ENCODE measurements around the gene COG1. TPM values are rescaled to one million over a fixed set of nuclear protein-coding genes. Genes with fewer than 3 reads are reported as not detected.
A peak's percentile ranks its signal among the peaks of the same experiment; 100 is the strongest.

The COG1 gene
- total RNA-seq, 8 experiments from 2014 or later, result 25.7 to 44.0 (median 36.0) TPM

DNA sequence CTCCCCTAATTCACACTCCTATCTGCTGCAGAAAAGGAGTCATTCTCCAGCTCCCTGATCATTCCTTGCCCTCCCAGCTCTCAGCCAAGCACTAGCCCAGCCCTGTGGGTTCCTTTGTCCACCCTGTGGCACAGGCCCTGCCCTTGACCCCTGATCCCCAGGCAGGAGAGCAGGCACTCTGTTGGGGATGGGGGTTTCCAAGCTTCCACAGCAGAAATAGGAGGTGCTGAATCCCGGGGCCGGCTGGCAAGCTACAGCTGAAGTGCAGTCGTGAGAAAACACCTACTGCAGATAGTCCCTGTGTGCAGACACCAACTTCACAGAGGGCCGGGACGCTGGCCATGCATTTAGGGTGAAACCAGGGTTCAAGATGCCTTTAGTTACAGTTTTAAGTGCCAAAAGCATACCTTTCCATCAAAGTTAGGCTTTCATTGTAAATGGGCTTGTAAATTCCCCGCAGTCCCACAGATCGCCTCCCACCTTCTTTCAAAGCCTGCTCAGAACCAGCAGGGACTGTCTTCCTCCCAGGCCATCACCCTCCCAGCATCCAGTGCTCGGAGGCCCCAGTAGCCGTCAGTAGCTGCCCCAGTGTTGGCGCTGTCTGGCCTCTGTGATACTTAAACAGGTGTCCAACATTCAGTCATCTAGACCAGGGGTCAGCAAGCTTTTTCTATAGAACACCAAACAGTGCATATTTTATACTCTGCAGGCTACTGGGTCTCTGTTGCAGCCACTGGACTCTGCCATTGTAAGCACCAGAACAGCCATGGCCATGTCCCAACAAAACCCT lies 58.2 kb downstream of the COG1 start:
- in situ Hi-C loops (cut with MboI; ENCODE audit: low pct_unique_long_range_greater_than_20kb in 2 of 9, low sequenced_read_pairs in 9 of 9, unreplicated experiment in 9 of 9), result loop anchor here in 8 of 9 experiments (5.0 to 25.0 kb wide), 5 partner anchors 104 to 464 kb away; no protein-coding TSS in a partner anchor
- Histone ChIP-seq H3K4me3 (no peak overlapping the region), H3K27ac (no peak overlapping the region), H3K4me1 (replicated peaks in 1 of 2) (peaks cover 11 to 16% of the 10 kb centered on the region in 2 donors)
- no peak for ATAC-seq (replicated peaks in 6 of 8)
- WGBS, 10 experiments, result 57 to 100% (median 78%) methylated on average over 1 to 10 of the region's 10 CpGs; no CpG with 5 or more reads in 4 of the 10 experiments

DNA sequence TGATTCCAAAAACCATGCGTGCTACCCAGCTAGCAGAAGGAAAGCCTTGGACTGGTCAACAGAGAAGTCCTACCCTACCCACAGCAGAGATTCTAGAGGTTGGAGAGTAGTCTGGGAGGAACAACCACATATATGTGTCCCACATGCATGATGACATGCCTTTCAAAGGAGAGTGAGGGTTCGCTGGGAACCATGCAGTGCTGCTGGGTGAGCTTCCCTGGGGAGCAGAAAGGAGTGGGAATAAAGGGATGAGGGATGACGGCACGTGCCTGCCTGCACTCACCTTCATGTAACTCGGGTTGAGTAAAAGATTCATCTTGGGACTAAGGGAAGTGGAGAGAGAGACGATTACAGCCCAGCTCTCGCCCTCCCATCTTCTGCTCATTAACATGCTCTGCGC lies 59.0 kb downstream of the COG1 start:
- in situ Hi-C loops (cut with MboI; ENCODE audit: low pct_unique_long_range_greater_than_20kb in 2 of 9, low sequenced_read_pairs in 9 of 9, unreplicated experiment in 9 of 9), result loop anchor here in 8 of 9 experiments (5.0 to 25.0 kb wide), 5 partner anchors 103 to 463 kb away; no protein-coding TSS in a partner anchor
- no peak overlapping the region for H3K27ac ChIP-seq
- H3K4me3 ChIP-seq, result no peak overlapping the region
- H3K4me1 ChIP-seq (replicated peaks in 1 of 2), result peaks cover 13 to 16% of the 10 kb centered on the region in 2 donors
- ATAC-seq (replicated peaks in 6 of 8), result no peak
- WGBS, 10 experiments, result 0 to 100% (median 73%) methylated on average over 1 to 6 of the region's 8 CpGs; no CpG with 5 or more reads in 3 of the 10 experiments

DNA sequence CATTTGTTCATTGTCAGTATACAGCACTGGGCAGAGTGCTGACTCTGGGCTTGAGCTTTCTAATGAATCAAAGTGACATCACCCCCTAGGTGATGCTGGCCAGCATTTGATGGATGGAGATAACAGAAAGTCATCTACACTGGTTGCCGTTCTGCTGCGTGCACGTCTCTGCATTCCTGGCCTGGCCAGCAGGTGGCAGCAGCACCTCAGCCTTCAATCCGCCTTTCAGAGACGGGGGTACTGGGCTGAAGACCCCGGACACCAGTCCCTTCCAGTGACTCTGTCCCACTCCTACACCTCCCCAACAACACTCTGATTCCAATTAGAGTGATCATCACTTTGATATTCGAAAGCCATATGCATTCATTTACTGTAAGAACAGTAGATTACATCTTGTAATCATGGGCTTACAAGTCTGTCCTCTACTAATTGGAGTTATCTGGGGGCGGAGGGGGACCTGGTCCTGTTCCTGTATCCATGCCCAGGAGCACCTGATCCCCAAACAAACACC lies 62.9 kb downstream of the COG1 start:
- Histone ChIP-seq H3K4me3 (no peak overlapping the region), H3K4me1 (replicated peaks in 1 of 2) (peaks cover 9 to 13% of the 10 kb centered on the region in 2 donors), H3K27ac (no peak overlapping the region)
- peak; percentile 84 to 100 (median 98) for ATAC-seq (replicated peaks in 6 of 8)
- in situ Hi-C loops (cut with MboI; ENCODE audit: low pct_unique_long_range_greater_than_20kb in 2 of 9, low sequenced_read_pairs in 9 of 9, unreplicated experiment in 9 of 9), result loop anchor here in 8 of 9 experiments (5.0 to 25.0 kb wide), 5 partner anchors 99 to 459 kb away; no protein-coding TSS in a partner anchor
- 0 to 25% (median 0%) methylated on average over 1 to 4 of the region's 8 CpGs; no CpG with 5 or more reads in 6 of the 10 experiments for WGBS, 10 experiments

DNA sequence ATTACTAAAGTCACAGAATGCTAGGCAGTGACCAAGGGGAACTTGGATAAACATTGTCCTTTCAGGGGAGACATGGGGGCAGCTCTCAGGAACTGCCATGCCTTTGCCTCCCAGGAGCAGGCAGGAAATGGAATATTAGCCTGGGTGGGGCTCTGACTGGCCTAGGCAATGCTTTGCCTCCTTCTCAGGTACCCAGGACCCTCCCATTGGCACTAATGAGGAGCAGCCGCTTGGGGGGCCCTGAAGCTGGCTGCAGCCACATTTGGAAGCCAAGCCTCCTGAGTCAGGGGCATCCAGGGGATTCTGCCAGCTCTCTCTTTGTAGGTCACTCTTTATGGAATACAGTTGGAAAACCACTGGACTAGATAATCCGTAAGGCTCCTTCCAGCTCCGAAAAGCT lies 63.4 kb downstream of the COG1 start:
- WGBS, 10 experiments, result 83 to 100% (median 100%) methylated on average over 1 to 2 of the region's 3 CpGs; no CpG with 5 or more reads in 7 of the 10 experiments
- Histone ChIP-seq H3K27ac (no peak overlapping the region), H3K4me3 (no peak overlapping the region), H3K4me1 (replicated peaks in 1 of 2) (peaks cover 9 to 13% of the 10 kb centered on the region in 2 donors)
- in situ Hi-C loops (cut with MboI; ENCODE audit: low pct_unique_long_range_greater_than_20kb in 2 of 9, low sequenced_read_pairs in 9 of 9, unreplicated experiment in 9 of 9), result loop anchor here in 8 of 9 experiments (5.0 to 25.0 kb wide), 5 partner anchors 99 to 459 kb away; no protein-coding TSS in a partner anchor
- ATAC-seq (replicated peaks in 6 of 8), result no peak

DNA sequence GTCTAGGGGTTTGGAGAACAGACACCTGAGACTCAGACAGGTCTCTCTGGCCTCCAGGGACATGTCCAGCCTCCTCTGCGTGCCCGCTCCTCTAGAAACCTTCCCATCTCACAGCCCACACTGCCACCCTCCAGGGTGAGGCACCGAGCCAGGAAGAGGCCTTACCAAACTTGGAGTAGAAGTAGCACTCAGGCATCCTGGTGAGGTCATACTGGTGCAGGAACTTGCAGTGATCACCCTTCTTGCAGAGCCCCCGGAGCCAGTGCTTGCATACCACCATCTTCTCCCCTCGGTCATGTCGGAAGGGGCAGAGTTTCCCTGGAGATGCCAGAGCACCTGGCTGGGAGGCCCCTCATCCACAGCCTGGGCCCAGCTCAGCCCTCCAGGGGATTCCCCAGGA lies 64.7 kb downstream of the COG1 start:
- peaks cover 18 to 25% of the 10 kb centered on the region in 2 donors for H3K4me1 ChIP-seq (replicated peaks in 1 of 2)
- H3K27ac ChIP-seq, result no peak overlapping the region
- WGBS, 10 experiments, result 70 to 100% methylated on average over 2 to 3 of the region's 6 CpGs; no CpG with 5 or more reads in 8 of the 10 experiments
- no peak overlapping the region for H3K4me3 ChIP-seq
- ATAC-seq (replicated peaks in 6 of 8), result no peak
- in situ Hi-C loops (cut with MboI; ENCODE audit: low pct_unique_long_range_greater_than_20kb in 2 of 9, low sequenced_read_pairs in 9 of 9, unreplicated experiment in 9 of 9), result loop anchor here in 8 of 9 experiments (5.0 to 25.0 kb wide), 5 partner anchors 97 to 457 kb away; no protein-coding TSS in a partner anchor

Other genes with a start within 250 kb of the COG1 start
- 10 to 100 TPM in 6 of 8 experiments, 1 to 10 TPM in 2; 5.3 to 27.3 (median 10.8) TPM for gene SLC39A11, start 100.4 kb upstream of the COG1 start, total RNA-seq
- gene SSTR2, start 28.0 kb upstream of the COG1 start, total RNA-seq, result 1 to 10 TPM in 7 of 8 experiments, under 1 TPM in 1; 0.15 to 6.3 (median 2.9) TPM
- under 1 TPM in 2 of 8 experiments, not detected in 6; 0.37 to 0.38 TPM for gene CPSF4L, start 68.8 kb downstream of the COG1 start, total RNA-seq
- gene CDC42EP4, start 118.9 kb downstream of the COG1 start, total RNA-seq, result 10 to 100 TPM; 26.2 to 77.6 (median 39.6) TPM